HepG2 (cell line): ENCODE data around the gene MEX3A. TPM values are rescaled to one million over a fixed set of nuclear protein-coding genes. Genes with fewer than 3 reads are reported as not detected.

Experiments
- CHCHD3 ChIP-seq: sonication (generic); formaldehyde crosslinking; IDR thresholded peaks from 2 replicates; pipeline ENCODE4 v1.8.0; 2022; ENCODE audit warnings: mild to moderate bottlenecking, missing genetic modification reagents, moderate library complexity
- JUN ChIP-seq: sonication (generic); formaldehyde crosslinking; IDR thresholded peaks from 2 replicates; pipeline ENCODE4 v1.4.0; 2020; ENCODE audit warnings: mild to moderate bottlenecking, missing genetic modification reagents
- KDM5A ChIP-seq: fragments of 200-600 bp; sonication (generic); IDR thresholded peaks from 2 replicates; pipeline ENCODE4 v1.7.0; 2018; ENCODE audit warnings: antibody characterized with exemption, mild to moderate bottlenecking, low read length, borderline replicate concordance
- PITX1 ChIP-seq: sonication (generic); formaldehyde crosslinking; IDR thresholded peaks from 2 replicates; pipeline ENCODE4 v1.5.1; 2020; ENCODE audit warnings: mild to moderate bottlenecking, missing genetic modification reagents
- SNAPC4 ChIP-seq: sonication (generic); formaldehyde crosslinking; IDR thresholded peaks from 2 replicates; pipeline ENCODE4 v1.4.0; 2020; ENCODE audit warnings: mild to moderate bottlenecking, missing genetic modification reagents
- SRSF4 ChIP-seq: fragments of 200-400 bp; formaldehyde crosslinking; IDR thresholded peaks from one replicate; pipeline ENCODE4 v1.6.1; 2018; ENCODE audit warnings: mild to moderate bottlenecking, low read depth, low read length, moderate library complexity; ENCODE audit not compliant: poor library complexity, severe bottlenecking
- TAF1 ChIP-seq: sonication (generic); formaldehyde crosslinking; IDR thresholded peaks from 2 replicates; pipeline ENCODE4 v1.4.0; 2020; ENCODE audit warnings: missing genetic modification reagents
- YY1 ChIP-seq: IDR thresholded peaks from 2 replicates; pipeline ENCODE4 v1.6.1; 2011; ENCODE audit warnings: low read length, low read depth, moderate library complexity, mild to moderate bottlenecking; ENCODE audit not compliant: insufficient read depth, insufficient replicate concordance
- ZBTB3 ChIP-seq: sonication (generic); formaldehyde crosslinking; IDR thresholded peaks from 2 replicates; pipeline ENCODE4 v1.4.0; 2020; ENCODE audit warnings: low read depth, mild to moderate bottlenecking, moderate library complexity, missing genetic modification reagents, borderline replicate concordance
- ZBTB40 ChIP-seq, 2 experiments: fragments of 450-650 bp in 1 of 2; sonication (generic) in 1 of 2; formaldehyde crosslinking in 1 of 2; IDR thresholded peaks; 2 replicates each; pipeline versions ENCODE4 v1.6.1 to v1.8.0; 2016 to 2022; ENCODE audit warnings: antibody characterized with exemption in 1 of 2, mild to moderate bottlenecking in 1 of 2, missing genetic modification reagents in 1 of 2
- ZNF740 ChIP-seq: sonication (generic); formaldehyde crosslinking; IDR thresholded peaks from 2 replicates; pipeline ENCODE4 v1.4.0; 2020; ENCODE audit warnings: missing genetic modification reagents
- ZNF878 ChIP-seq: sonication (generic); formaldehyde crosslinking; IDR thresholded peaks from 2 replicates; pipeline ENCODE4 v1.8.1; 2023; ENCODE audit warnings: mild to moderate bottlenecking, missing genetic modification reagents, moderate library complexity
- polyA plus RNA-seq, 8 experiments: library from polyadenylated mRNA; depleted of rRNA in 3 of 8; stranded (reverse) in 7 of 8; unstranded in 1 of 8; fragments of >200 nt; fragmentation: Illumina TruSeq in 4 of 8; extraction: Trizol in 4 of 8; gene quantifications; 2 replicates each; pipeline versions ENCODE4 v1.2.1 to v1.2.3, GENCODE V29; 2011 to 2016; ENCODE audit warnings: low read depth in 4 of 8, missing spikeins in 1 of 8, mixed read lengths in 1 of 8; ENCODE audit not compliant: insufficient read depth in 1 of 8
- total RNA-seq, 5 experiments: library from RNA; depleted of rRNA; stranded (reverse); fragments of >200 nt; fragmentation: Illumina TruSeq; extraction: Trizol; gene quantifications; 2 replicates each; pipeline ENCODE4 v1.2.3, GENCODE V29; 2016; ENCODE audit warnings: low read depth in 1 of 5

MEX3A gene
- total and polyA plus RNA-seq, 2 of the 13 experiments (the other 11 are each of a cell fraction or from before 2014, with no cell fraction given), result 7.6 to 9.1 TPM

- TF ChIP-seq ZBTB40 (IDR thresholded peaks at IDR 0.05) (no peak), ZBTB40 (CRISPR knock-in tag; IDR thresholded peaks at IDR 0.05) (no peak), SRSF4 (no peak), SNAPC4 (CRISPR knock-in tag) (0 out of 2 replicates have a peak, but pooled peaks have one; percentile 29), JUN (0 out of 2 replicates have a peak, but pooled peaks have one; percentile 21), ZBTB3 (no peak), CHCHD3 (no peak), KDM5A (no peak), TAF1 (CRISPR knock-in tag) (peak; percentile 9; the same call in 1 of the 2 replicates), ZNF740 (CRISPR knock-in tag) (0 out of 2 replicates have a peak, but pooled peaks have one; percentile 13), ZNF878 (CRISPR knock-in tag) (0 out of 2 replicates have a peak, but pooled peaks have one; percentile 26), PITX1 (CRISPR knock-in tag) (0 out of 2 replicates have a peak, but pooled peaks have one; percentile 21), YY1 (no peak)
Measured at GRCh38 chr1:156115514-156116374, 33.5 kb upstream of the MEX3A start (continued).
